Gastroesophageal sphincter (tissue), 4 donors: ENCODE data around the gene SEC61G. TPM values are rescaled to one million over a fixed set of nuclear protein-coding genes. Genes with fewer than 3 reads are reported as not detected.

Experiments
- ATAC-seq: fragments of 150-250 bp; one replicate; pipeline ENCODE4 v1.9.1; 2016; ENCODE audit warnings: mild to moderate bottlenecking, moderate library complexity
- H3K27ac ChIP-seq, 4 donors: fragments of 200-600 bp; sonication (generic) in 3 of 4; 1 replicate in 3 of 4; 2 replicates in 1 of 4; pipeline ENCODE4 v1.5.1; 2016 to 2019
- H3K27me3 ChIP-seq: fragments of 200-600 bp; sonication (generic); one replicate; pipeline ENCODE4 v1.5.1; 2019
- H3K36me3 ChIP-seq, 2 donors: fragments of 200-600 bp; sonication (generic); one replicate each; pipeline ENCODE4 v1.5.1; 2019; ENCODE audit warnings: control low read depth in 1 of 2
- H3K4me1 ChIP-seq, 3 donors: fragments of 200-600 bp; sonication (generic); 1 replicate in 2 of 3; 2 replicates in 1 of 3; pipeline ENCODE4 v1.5.1; 2016 to 2019; ENCODE audit warnings: control low read depth in 2 of 3
- H3K4me3 ChIP-seq, 2 donors: fragments of 200-600 bp; sonication (generic); one replicate each; pipeline ENCODE4 v1.5.1; 2019; ENCODE audit warnings: mild to moderate bottlenecking in 1 of 2, moderate library complexity in 1 of 2
- H3K9me3 ChIP-seq, 3 donors: fragments of 200-600 bp; sonication (generic); one replicate each; pipeline ENCODE4 v1.5.1; 2017 to 2019; ENCODE audit warnings: control low read depth in 2 of 3
- EP300 ChIP-seq: sonication (generic); formaldehyde crosslinking; IDR thresholded peaks from one replicate; pipeline ENCODE4 v1.6.1; 2017; ENCODE audit warnings: antibody characterized with exemption, mild to moderate bottlenecking
- POLR2A ChIP-seq, 2 donors: fragments of 450-650 bp; IDR thresholded peaks; one replicate each; pipeline ENCODE4 v1.6.1; 2017; ENCODE audit warnings: antibody characterized with exemption in 2 of 2, mild to moderate bottlenecking in 2 of 2, moderate library complexity in 1 of 2
- POLR2AphosphoS5 ChIP-seq: sonication (generic); formaldehyde crosslinking; IDR thresholded peaks from one replicate; pipeline ENCODE4 v1.6.1; 2017; ENCODE audit warnings: antibody characterized with exemption
- WGBS, 2 donors: methylation state at CpG; one replicate each; pipeline ENCODE4 v1.1.5; 2018; ENCODE audit warnings: low coverage in 1 of 2; 5-methylcytosine and 5-hydroxymethylcytosine counted together
- total RNA-seq, 4 donors: library from RNA; depleted of rRNA; stranded (reverse); fragments of >200 nt; gene quantifications; one replicate each; pipeline ENCODE4 v1.1.0, GENCODE V29; 2016
- TF ChIP-seq, protein P1 (sequence below), 4 experiments: fragments of 200-600 bp in 2 of 4; fragments of 450-650 bp in 2 of 4; sonication (generic) in 1 of 4; IDR thresholded peaks; one replicate each; pipeline ENCODE4 v1.5.1; 2017 to 2019; ENCODE audit warnings: antibody characterized with exemption in 4 of 4, mild to moderate bottlenecking in 2 of 4, moderate library complexity in 2 of 4

The SEC61G gene
- total RNA-seq, 4 donors from 2014 or later: 131 to 317 (median 291) TPM

DNA sequence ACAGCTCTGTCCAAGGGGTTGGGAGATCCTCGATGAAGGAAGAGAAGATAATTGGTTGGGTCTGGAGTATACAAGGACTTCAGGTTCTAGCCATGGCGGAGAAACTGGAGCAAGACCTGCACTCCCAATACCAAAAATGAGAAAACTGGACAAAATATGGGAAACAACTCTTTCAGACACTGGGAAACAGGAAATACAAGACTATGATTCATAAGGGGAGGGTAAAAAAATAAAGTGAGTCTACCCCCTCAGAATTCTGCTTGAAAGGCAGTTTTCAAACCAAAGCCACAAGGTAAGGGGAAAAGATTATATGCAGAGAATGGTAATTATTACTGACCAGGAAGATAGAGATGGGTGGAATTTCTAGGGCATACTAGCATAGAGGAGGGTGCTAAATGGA lies 10.2 kb upstream of the SEC61G start:
- peaks cover 0 to 4% (median 0%) of the 10 kb centered on the region in 3 donors for H3K4me1 ChIP-seq
- H3K27me3 ChIP-seq: peaks cover 30% of the 10 kb centered on the region
- no peaks in the 10 kb centered on the region for H3K9me3 ChIP-seq
- H3K4me3 ChIP-seq: no peak overlapping the region
- no peak overlapping the region for H3K27ac ChIP-seq
- WGBS, 2 donors: 86% methylated on average over 2 of the region's 2 CpGs; no CpG with 5 or more reads in 1 of the 2 donors
- ATAC-seq: no peak
- no peak for TF ChIP-seq POLR2A (IDR thresholded peaks at IDR 0.05)
- TF ChIP-seq EP300: no peak
- no peak for TF ChIP-seq POLR2AphosphoS5
- TF ChIP-seq, protein P1, sequence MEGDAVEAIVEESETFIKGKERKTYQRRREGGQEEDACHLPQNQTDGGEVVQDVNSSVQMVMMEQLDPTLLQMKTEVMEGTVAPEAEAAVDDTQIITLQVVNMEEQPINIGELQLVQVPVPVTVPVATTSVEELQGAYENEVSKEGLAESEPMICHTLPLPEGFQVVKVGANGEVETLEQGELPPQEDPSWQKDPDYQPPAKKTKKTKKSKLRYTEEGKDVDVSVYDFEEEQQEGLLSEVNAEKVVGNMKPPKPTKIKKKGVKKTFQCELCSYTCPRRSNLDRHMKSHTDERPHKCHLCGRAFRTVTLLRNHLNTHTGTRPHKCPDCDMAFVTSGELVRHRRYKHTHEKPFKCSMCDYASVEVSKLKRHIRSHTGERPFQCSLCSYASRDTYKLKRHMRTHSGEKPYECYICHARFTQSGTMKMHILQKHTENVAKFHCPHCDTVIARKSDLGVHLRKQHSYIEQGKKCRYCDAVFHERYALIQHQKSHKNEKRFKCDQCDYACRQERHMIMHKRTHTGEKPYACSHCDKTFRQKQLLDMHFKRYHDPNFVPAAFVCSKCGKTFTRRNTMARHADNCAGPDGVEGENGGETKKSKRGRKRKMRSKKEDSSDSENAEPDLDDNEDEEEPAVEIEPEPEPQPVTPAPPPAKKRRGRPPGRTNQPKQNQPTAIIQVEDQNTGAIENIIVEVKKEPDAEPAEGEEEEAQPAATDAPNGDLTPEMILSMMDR (IDR thresholded peaks at IDR 0.05): no peak
- H3K36me3 ChIP-seq: no peaks in the 10 kb centered on the region

DNA sequence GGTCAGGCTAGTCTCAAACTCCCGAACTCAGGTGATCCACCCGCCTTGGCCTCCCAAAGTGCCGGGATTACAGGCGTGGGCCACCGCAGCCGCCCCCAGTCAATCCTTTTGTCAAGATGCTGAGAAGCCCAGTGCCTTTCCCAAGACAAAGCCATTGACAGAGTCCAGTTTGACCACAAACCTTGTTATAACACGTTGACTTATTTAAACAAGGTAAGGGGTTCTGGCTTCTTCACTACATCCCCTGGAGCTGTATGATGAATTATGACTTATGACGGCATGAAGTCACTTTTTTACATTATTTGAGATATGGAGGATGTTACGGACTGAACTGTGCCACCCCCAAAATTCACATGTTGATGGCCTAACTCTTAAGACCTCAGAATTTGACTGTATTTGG lies 5.8 kb upstream of the SEC61G start:
- 67 to 97% methylated on average over 3 to 5 of the region's 9 CpGs for WGBS, 2 donors
- no peak for ATAC-seq
- TF ChIP-seq POLR2A (IDR thresholded peaks at IDR 0.05): no peak
- TF ChIP-seq, protein P1 (IDR thresholded peaks at IDR 0.05): no peak
- no peak for TF ChIP-seq EP300
- TF ChIP-seq POLR2AphosphoS5: no peak

DNA sequence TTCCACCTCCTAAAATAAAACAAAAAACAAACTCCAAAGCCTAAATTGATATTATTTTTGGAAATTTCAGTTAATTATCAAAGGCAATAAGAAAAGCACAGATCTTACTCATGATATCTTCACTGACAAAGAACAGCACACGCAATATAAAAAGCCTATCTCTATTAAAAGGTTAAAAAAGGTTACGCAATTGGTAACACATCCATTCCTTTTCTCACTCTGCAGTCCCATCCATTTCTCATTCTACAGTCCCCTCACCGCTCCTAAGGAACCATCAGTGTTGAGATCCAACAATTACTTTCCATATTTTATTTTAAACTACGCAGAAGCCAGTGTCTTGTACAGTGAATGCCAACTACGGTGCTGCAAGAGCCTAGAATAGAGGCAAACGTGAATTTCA lies 1.3 kb downstream of the SEC61G start:
- no peak overlapping the region for H3K27ac ChIP-seq
- no peak for ATAC-seq
- no peaks in the 10 kb centered on the region for H3K9me3 ChIP-seq
- no peaks in the 10 kb centered on the region for H3K27me3 ChIP-seq
- H3K4me3 ChIP-seq: peak overlapping the region; percentile 76 to 82
- TF ChIP-seq EP300 (no peak), POLR2A (IDR thresholded peaks at IDR 0.05) (no peak), POLR2AphosphoS5 (no peak)
- TF ChIP-seq, protein P1 (IDR thresholded peaks at IDR 0.05): no peak
- peaks cover 0 to 31% of the 10 kb centered on the region in 2 donors for H3K36me3 ChIP-seq
- 71 to 75% methylated on average over 4 to 6 of the region's 6 CpGs for WGBS, 2 donors
- peaks cover 9 to 54% (median 11%) of the 10 kb centered on the region in 3 donors for H3K4me1 ChIP-seq

More for the DNA sequence above, 5.8 kb upstream of the SEC61G start:
- no peak overlapping the region for H3K4me3 ChIP-seq
- no peak overlapping the region for H3K27ac ChIP-seq
- H3K36me3 ChIP-seq: no peaks in the 10 kb centered on the region
- H3K27me3 ChIP-seq: peaks cover 27% of the 10 kb centered on the region
- no peaks in the 10 kb centered on the region for H3K9me3 ChIP-seq
- H3K4me1 ChIP-seq: peaks cover 0 to 4% (median 0%) of the 10 kb centered on the region in 3 donors

DNA sequence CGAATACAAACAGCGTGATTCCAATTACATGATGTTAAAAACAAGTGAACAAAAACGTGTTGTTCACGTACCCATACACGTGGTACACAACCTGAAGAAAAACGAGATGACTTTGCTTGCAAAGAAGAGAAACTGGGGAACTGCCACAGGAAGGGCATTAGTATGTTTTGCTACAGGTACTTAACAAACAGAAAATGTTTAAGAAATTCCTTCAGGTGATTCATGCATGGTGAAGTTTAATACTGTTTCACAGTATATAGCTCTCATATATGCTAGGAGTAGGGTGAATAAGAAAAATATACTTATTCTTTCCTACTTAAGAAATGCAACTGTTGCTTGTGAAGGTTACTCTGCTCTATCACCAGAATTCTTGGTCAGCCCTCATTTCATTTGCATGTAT lies 9.8 kb downstream of the SEC61G start:
- Histone ChIP-seq H3K4me1 (peaks cover 0 to 6% (median 0%) of the 10 kb centered on the region in 3 donors), H3K27ac (no peak overlapping the region), H3K4me3 (no peak overlapping the region), H3K27me3 (no peaks in the 10 kb centered on the region), H3K36me3 (peaks cover 5 to 71% of the 10 kb centered on the region in 2 donors), H3K9me3 (no peaks in the 10 kb centered on the region)
- 76 to 89% methylated on average over 6 of the region's 6 CpGs for WGBS, 2 donors
- TF ChIP-seq EP300 (no peak), POLR2AphosphoS5 (no peak)
- TF ChIP-seq, protein P1 (IDR thresholded peaks at IDR 0.05): no peak
- ATAC-seq: no peak

DNA sequence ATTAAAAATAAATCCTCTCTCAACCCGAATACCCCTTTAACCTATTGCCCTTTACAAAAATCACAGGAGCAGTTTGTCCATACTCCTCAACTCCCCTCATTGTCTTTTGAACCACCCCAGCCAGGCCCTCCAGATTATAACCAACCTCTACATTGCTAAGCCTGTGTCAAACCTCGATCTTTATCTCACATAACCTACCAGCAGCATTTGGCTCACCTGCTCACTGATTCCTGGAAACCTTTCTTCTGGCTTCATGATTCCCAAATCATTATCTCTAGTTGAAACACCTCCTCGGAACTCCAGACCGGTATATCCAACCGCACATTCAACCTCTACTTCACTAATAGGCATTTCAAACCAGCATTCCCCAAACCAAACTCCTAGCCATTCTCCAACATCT lies 11.8 kb downstream of the SEC61G start:
- WGBS, 2 donors: 91 to 95% methylated on average over 5 of the region's 5 CpGs
- Histone ChIP-seq H3K9me3 (no peaks in the 10 kb centered on the region), H3K36me3 (peaks cover 5 to 52% of the 10 kb centered on the region in 2 donors), H3K27ac (no peak overlapping the region), H3K4me1 (no peaks in the 10 kb centered on the region), H3K4me3 (no peak overlapping the region), H3K27me3 (no peaks in the 10 kb centered on the region)
- TF ChIP-seq POLR2A (IDR thresholded peaks at IDR 0.05): no peak
- TF ChIP-seq EP300: no peak
- TF ChIP-seq POLR2AphosphoS5: no peak
- TF ChIP-seq, protein P1 (IDR thresholded peaks at IDR 0.05): no peak
- ATAC-seq: no peak
